Measurements from ENCODE around the gene SKIC8. TPM values are rescaled to one million over a fixed set of nuclear protein-coding genes. Genes with fewer than 3 reads are reported as not detected.
A peak's percentile ranks its signal among the peaks of the same experiment; 100 is the strongest.

The SKIC8 gene
- total and polyA plus RNA-seq, 2 of the 13 experiments (the other 11 are each of a cell fraction or from before 2014, with no cell fraction given), result 69.5 to 70.6 TPM

GRCh38 chr15:78242128-78242527 is 57.3 kb downstream of the SKIC8 start:
- Histone ChIP-seq H3K27me3 (ENCODE audit: control insufficient read depth in 1 of 2, insufficient read depth in 2 of 2, low read length in 2 of 2) (0 out of 5 replicates have a peak, but pooled peaks cover 0 to 4% of the 10 kb centered on the region in 2 experiments), H3K4me3 (replicated peaks in 1 of 3; ENCODE audit: insufficient read depth in 1 of 3, low read depth in 2 of 3, low read length in 3 of 3) (no peak overlapping the region), H2AFZ (ENCODE audit: low read length) (no peak overlapping the region), H3K36me3 (replicated peaks in 1 of 2; ENCODE audit: control insufficient read depth in 1 of 2, insufficient read depth in 2 of 2, low read length in 2 of 2) (no peaks in the 10 kb centered on the region), H3K4me2 (ENCODE audit: low read depth, low read length) (no peak overlapping the region), H3K4me1 (ENCODE audit: insufficient read depth, low read length) (peaks cover 32% of the 10 kb centered on the region), H3K9me3 (ENCODE audit: low read length) (no peaks in the 10 kb centered on the region), H3K9ac (ENCODE audit: insufficient read depth, low read depth, low read length) (no peak overlapping the region), H3K79me2 (ENCODE audit: insufficient read depth, low read length) (no peaks in the 10 kb centered on the region), H4K20me1 (ENCODE audit: insufficient read depth, low read length) (no peaks in the 10 kb centered on the region), H3K27ac (ENCODE audit: extremely low read length, insufficient read depth, low read length) (no peak overlapping the region)
- intact Hi-C loops (cut with micrococcal nuclease; ENCODE audit: unreplicated experiment) (no loop called here), in situ Hi-C loops (cut with HindIII; ENCODE audit: extremely low pct_ligation_motif_present, low pct_unique_long_range_greater_than_20kb) (loop anchor here (5.0 to 25.0 kb wide), 3 partner anchors 65 to 280 kb away; no protein-coding TSS in a partner anchor)
- ChIA-PET CTCF (ENCODE audit: low intra/inter-chr PET ratio, low total read pairs) (interaction anchor here (2.0 to 2.6 kb wide), 2 partner anchors 47 to 129 kb away, joined by 13 to 14 read pairs; no protein-coding TSS in a partner anchor), POLR2A (no interaction called here)
- DNase-seq (ENCODE audit: low spot score) (peak; percentile 55), ATAC-seq (peak; percentile 47), FAIRE-seq (no peak)
- BruUV-seq (replicated peaks), result no TSS peak
- TF ChIP-seq CTCF (CRISPR knock-in tag; IDR thresholded peaks at IDR 0.05) (peak; percentile 55), THRA (CRISPR knock-in tag; IDR thresholded peaks at IDR 0.05; ENCODE audit: borderline replicate concordance) (no peak), HNF4A (CRISPR knock-in tag; IDR thresholded peaks at IDR 0.05) (peak; percentile 62), SMC3 (IDR thresholded peaks at IDR 0.05; ENCODE audit: low read length) (peak; percentile 38; the same call in 1 of the 2 replicates), CEBPB (IDR thresholded peaks at IDR 0.05; ENCODE audit: borderline replicate concordance, low read depth, low read length) (peak; percentile 27; the same call in 1 of the 2 replicates)
- WGBS (ENCODE audit: low lambda C conversion rate), result 50% methylated on average over 2 of the region's 5 CpGs
